Tibial artery (tissue), 4 donors: ENCODE measurements around the gene WDR55.
A peak's percentile ranks its signal among the peaks of the same experiment; 100 is the strongest.
"Not testable (repeated sequence)": the region's sequence is repeated elsewhere in the genome, so short reads cannot be mapped to it uniquely, and the experiment has no call there.

ENCODE experiments used
- DNase-seq, 2 donors: peaks; one replicate each; pipeline ENCODE4 v3.0.0-alpha.2; 2019
- H3K27ac ChIP-seq, 2 donors: fragments of 200-600 bp; sonication (generic) in 1 of 2; 1 replicate in 1 of 2; 2 replicates in 1 of 2; pipeline ENCODE4 v1.5.1; 2018 to 2019; ENCODE audit warnings: mild to moderate bottlenecking in 1 of 2
- H3K27me3 ChIP-seq, 2 donors: fragments of 200-600 bp; sonication (generic) in 1 of 2; one replicate each; pipeline versions ENCODE4 v1.5.1 to v1.6.0; 2016 to 2019
- H3K36me3 ChIP-seq, 3 donors: fragments of 200-600 bp; sonication (generic) in 2 of 3; one replicate each; pipeline ENCODE4 v1.5.1; 2016 to 2019; ENCODE audit warnings: mild to moderate bottlenecking in 2 of 3
- H3K4me1 ChIP-seq, 4 donors: fragments of 200-600 bp; sonication (generic) in 2 of 4; 1 replicate in 3 of 4; 2 replicates in 1 of 4; pipeline ENCODE4 v1.5.1; 2016 to 2019
- H3K4me3 ChIP-seq, 2 donors: fragments of 200-600 bp; sonication (generic) in 1 of 2; 1 replicate in 1 of 2; 2 replicates in 1 of 2; pipeline ENCODE4 v1.5.1; 2018 to 2019; ENCODE audit warnings: mild to moderate bottlenecking in 2 of 2
- H3K9me3 ChIP-seq, 3 donors: fragments of 200-600 bp; sonication (generic) in 1 of 3; one replicate each; pipeline ENCODE4 v1.5.1; 2016 to 2019
- intact Hi-C: fragments of 100-400 bp; cut with DNase I; formaldehyde crosslinking; loops from one replicate; pipeline ENCODE4 v1.15.0; 2023; ENCODE audit warnings: low total_unique reads
- TF ChIP-seq, protein P1 (sequence below), 2 experiments: fragments of 200-600 bp in 1 of 2; fragments of 450-650 bp in 1 of 2; IDR thresholded peaks; one replicate each; pipeline ENCODE4 v1.5.1; 2017 to 2019; ENCODE audit warnings: antibody characterized with exemption in 2 of 2, mild to moderate bottlenecking in 1 of 2, moderate library complexity in 1 of 2

The WDR55 gene

DNA sequence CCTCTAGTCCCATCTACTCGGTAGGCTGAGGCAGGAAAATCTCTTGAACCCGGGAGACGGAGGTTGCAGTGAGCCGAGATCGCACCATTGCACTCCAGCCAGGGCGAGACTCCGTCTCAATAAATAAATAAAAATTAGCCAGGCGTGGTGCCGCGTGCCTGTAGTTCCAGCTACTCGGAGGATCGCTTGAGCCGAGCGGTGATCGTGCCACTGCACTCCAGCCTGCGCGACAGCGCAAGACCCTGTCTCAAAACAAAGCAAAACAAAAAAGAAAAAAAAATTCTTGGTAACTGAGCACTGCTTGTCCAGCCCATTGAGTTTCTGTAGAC is 710 bp upstream of the WDR55 start:
- DNase-seq: no peak
- intact Hi-C loops: no loop called here
- TF ChIP-seq, protein P1, sequence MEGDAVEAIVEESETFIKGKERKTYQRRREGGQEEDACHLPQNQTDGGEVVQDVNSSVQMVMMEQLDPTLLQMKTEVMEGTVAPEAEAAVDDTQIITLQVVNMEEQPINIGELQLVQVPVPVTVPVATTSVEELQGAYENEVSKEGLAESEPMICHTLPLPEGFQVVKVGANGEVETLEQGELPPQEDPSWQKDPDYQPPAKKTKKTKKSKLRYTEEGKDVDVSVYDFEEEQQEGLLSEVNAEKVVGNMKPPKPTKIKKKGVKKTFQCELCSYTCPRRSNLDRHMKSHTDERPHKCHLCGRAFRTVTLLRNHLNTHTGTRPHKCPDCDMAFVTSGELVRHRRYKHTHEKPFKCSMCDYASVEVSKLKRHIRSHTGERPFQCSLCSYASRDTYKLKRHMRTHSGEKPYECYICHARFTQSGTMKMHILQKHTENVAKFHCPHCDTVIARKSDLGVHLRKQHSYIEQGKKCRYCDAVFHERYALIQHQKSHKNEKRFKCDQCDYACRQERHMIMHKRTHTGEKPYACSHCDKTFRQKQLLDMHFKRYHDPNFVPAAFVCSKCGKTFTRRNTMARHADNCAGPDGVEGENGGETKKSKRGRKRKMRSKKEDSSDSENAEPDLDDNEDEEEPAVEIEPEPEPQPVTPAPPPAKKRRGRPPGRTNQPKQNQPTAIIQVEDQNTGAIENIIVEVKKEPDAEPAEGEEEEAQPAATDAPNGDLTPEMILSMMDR (IDR thresholded peaks at IDR 0.05): no peak
- Histone ChIP-seq H3K9me3 (no peaks in the 10 kb centered on the region), H3K36me3 (peaks cover 41 to 59% (median 53%) of the 10 kb centered on the region in 3 donors), H3K4me3 (peak overlapping the region; percentile 81 to 82), H3K4me1 (peaks cover 0 to 29% (median 17%) of the 10 kb centered on the region in 4 donors), H3K27me3 (no peaks in the 10 kb centered on the region), H3K27ac (peak overlapping the region; percentile 84 to 90)

DNA sequence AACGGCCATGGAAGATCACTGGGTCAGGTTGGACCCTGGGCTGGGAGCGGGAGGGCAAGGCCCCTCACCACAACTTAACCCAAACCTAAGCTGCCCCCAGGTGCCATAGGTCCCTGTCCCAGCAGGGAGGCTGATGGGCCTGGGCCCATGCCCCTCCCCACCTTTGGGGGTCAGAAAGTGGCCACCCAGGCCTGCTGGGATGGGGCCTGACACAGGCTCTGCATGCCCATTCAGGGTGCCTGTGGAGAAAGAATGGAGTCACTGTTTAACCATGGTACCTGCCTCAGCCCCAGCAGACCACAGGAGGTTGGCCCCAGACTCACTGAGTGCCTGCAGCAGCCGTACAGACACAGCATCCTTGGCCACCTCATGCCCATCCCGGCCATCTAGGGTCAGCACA is 6.3 kb downstream of the WDR55 start:
- intact Hi-C loops, H3K27ac ChIP-seq, H3K4me3 ChIP-seq, DNase-seq, H3K27me3 ChIP-seq, H3K9me3 ChIP-seq: not testable (repeated sequence)
- Histone ChIP-seq H3K36me3 (peaks cover 30 to 86% (median 57%) of the 10 kb centered on the region in 3 donors), H3K4me1 (peaks cover 0 to 14% (median 9%) of the 10 kb centered on the region in 4 donors)

DNA sequence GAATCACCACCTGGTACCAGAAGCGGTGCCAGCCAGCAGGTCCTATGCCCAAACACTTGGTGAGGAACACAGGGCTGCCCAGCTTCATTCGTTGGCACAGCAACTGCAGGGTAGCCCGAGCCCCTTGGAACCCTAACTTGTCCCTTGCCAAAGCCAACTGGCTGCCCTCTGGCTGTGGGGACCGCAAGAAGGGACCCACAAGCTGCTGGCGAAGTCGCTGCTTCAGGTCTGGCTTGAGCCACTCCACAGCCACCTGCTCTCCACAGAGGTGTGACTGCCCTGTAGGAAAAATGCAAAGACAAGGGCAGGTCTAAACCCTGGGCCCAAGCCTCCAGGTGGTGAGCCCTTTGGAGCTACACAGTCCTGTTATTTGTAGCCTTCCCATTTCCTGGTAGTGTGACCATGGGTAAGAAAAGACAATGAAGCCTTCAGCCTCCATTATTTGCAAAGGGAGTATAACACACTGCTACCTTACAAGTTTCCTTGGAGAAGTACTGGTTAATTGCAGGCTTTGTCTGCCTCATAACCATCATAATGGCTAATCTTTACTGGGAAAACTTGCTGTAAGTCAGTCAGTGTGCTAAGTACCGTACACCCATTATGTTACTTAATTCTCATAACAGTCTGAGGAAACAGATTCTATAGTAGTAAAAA is 6.9 kb downstream of the WDR55 start:
- H3K36me3 ChIP-seq: peaks cover 36 to 91% (median 63%) of the 10 kb centered on the region in 3 donors
- H3K27ac ChIP-seq: no peak overlapping the region
- H3K27me3 ChIP-seq: no peaks in the 10 kb centered on the region

DNA sequence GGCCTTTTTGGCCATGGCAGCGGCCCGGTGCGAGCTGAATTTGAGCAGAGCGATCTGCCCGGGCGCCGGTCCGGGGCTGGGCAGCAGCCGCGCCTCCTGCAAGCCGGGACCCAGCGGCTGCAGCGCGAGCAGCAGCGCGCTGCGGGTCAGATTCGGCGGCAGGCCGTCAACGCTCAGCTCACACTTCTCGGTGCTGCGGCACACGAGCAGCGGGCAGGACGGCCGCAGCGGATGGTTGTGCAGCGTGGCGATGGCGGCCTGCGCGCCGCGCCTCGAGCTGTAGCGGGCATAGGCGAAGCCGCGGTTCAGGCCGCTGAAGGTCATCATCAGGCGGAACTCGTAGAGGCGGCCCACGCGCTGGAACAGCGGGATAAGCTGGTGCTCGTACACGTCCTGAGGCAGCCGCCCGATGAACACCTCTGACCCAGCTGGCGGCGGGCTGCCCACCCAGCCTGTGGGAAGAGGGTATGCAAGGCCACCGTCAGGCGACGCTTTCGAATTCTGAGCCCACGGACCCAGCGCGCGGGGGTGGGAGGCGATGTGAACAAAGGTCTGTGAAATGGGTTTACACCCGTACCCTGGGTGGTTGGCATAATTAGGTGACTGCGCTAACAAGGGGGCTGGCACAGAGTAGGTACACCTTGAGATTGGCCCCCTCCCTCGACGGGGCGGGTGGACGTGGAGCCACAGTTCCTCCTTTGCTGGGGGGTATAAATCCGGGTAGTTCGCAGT is 7.9 kb downstream of the WDR55 start:
- TF ChIP-seq, protein P1 (IDR thresholded peaks at IDR 0.05): no peak
- Histone ChIP-seq H3K36me3 (peaks cover 46 to 97% (median 73%) of the 10 kb centered on the region in 3 donors), H3K27ac (no peak overlapping the region), H3K9me3 (no peaks in the 10 kb centered on the region), H3K27me3 (no peaks in the 10 kb centered on the region), H3K4me1 (peaks cover 0 to 6% (median under 1%) of the 10 kb centered on the region in 4 donors), H3K4me3 (peak overlapping the region in 1 of 2 donors; percentile 13)
- DNase-seq: no peak
- intact Hi-C loops: no loop called here

More for the DNA sequence above, 6.9 kb downstream of the WDR55 start:
- TF ChIP-seq, protein P1 (IDR thresholded peaks at IDR 0.05): no peak
- DNase-seq: no peak
- Histone ChIP-seq H3K9me3 (no peaks in the 10 kb centered on the region), H3K4me3 (no peak overlapping the region), H3K4me1 (peaks cover 0 to 8% (median 4%) of the 10 kb centered on the region in 4 donors)
- intact Hi-C loops: no loop called here

DNA sequence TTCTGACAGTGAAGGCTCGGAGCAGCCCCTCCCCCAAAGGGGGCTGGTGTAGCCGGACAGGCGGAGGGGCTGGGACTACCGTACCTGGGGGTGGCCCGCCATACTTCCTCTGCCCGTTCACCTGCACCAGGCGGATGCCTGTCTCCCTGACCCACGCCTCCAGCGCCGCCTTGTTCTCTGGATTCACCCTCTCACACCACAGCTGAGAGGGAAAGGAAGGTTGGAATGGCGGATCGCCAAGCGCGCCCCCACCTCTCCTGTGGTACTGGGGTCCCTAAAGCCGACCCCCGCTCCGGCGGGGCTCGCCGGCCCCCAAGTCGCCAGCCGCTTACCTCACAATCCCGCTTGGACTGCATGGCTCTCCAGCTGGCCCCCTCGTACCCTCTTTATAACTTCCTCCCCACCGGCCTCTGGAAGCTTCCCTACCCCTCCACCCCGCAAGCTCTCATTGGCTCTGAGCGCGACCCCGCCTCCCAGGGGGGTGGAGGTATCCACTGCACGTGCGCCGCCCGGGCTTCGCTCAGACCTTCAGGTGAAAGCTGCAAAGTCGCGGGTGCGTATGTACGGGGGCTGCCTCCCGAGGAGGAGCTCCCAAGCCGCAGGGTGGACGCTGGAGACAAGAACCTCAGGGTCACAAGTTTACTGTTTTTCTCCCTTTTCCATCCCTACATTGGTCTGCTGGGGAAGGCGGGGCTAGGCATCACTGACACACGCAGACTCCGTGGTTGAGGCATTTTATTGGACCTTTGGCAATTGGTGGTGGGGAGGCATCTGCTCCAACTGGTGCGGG is 8.7 kb downstream of the WDR55 start, which contains the start of gene DND1:
Gene DND1, minus strand, starts transcription at position 390 of the 790 bp plus-strand sequence. Its CDS starts 34 bp downstream, at position 356.
- DNase-seq: no peak
- TF ChIP-seq, protein P1 (IDR thresholded peaks at IDR 0.05): no peak
- H3K27me3 ChIP-seq: no peaks in the 10 kb centered on the region
- peak within 1 kb of the TSS in 1 of 2 donors; percentile 13 for H3K4me3 ChIP-seq
- H3K9me3 ChIP-seq: no peaks in the 10 kb centered on the region
- no peak within 1 kb of the TSS for H3K27ac ChIP-seq
- H3K36me3 ChIP-seq: peaks cover 49 to 97% (median 71%) of the 10 kb centered on the region in 3 donors
- H3K4me1 ChIP-seq: peaks cover 0 to 6% (median 0%) of the 10 kb centered on the region in 4 donors
- intact Hi-C loops: no loop called here
